B cell (primary cell): Measurements from ENCODE around the gene SLC9C2.

Experiments used
- EZH2 ChIP-seq: IDR thresholded peaks from 2 replicates; pipeline ENCODE4 v1.6.1; 2012; ENCODE audit warnings: borderline replicate concordance, low read depth, mild to moderate bottlenecking, moderate library complexity, low read length; ENCODE audit not compliant: insufficient read depth, poor library complexity, severe bottlenecking
- TF ChIP-seq, protein P1 (sequence below): fragments of 200-600 bp; IDR thresholded peaks from one replicate; pipeline ENCODE4 v1.8.0; 2022; ENCODE audit warnings: antibody characterized with exemption, mild to moderate bottlenecking

DNA sequence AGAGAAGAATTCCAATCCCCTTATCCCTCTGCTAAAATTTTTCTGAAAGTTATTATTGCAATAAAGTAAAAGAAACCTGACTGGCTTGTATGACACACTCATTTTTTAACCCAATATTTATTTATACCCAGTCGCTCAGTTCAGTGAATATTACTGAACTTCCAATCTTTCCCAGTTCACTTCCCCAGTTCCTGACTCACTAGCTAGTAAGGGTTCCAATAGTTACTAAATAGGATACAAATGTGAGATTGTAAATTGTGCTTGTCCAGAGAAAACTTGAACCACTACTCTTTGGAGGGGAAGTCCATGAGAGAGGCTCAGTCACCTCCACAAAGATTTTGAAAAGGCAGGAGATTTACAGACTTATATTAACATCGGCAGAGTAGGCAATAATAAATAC is 94.3 kb downstream of the SLC9C2 start:
- TF ChIP-seq EZH2, result no peak
- TF ChIP-seq, protein P1, sequence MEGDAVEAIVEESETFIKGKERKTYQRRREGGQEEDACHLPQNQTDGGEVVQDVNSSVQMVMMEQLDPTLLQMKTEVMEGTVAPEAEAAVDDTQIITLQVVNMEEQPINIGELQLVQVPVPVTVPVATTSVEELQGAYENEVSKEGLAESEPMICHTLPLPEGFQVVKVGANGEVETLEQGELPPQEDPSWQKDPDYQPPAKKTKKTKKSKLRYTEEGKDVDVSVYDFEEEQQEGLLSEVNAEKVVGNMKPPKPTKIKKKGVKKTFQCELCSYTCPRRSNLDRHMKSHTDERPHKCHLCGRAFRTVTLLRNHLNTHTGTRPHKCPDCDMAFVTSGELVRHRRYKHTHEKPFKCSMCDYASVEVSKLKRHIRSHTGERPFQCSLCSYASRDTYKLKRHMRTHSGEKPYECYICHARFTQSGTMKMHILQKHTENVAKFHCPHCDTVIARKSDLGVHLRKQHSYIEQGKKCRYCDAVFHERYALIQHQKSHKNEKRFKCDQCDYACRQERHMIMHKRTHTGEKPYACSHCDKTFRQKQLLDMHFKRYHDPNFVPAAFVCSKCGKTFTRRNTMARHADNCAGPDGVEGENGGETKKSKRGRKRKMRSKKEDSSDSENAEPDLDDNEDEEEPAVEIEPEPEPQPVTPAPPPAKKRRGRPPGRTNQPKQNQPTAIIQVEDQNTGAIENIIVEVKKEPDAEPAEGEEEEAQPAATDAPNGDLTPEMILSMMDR, result no peak
